ENCODE data around the gene DHTKD1. TPM values are rescaled to one million over a fixed set of nuclear protein-coding genes. Genes with fewer than 3 reads are reported as not detected.

The DHTKD1 gene
- total and polyA plus RNA-seq, 4 donors = 26.2 to 119 (median 43.0) TPM

DNA sequence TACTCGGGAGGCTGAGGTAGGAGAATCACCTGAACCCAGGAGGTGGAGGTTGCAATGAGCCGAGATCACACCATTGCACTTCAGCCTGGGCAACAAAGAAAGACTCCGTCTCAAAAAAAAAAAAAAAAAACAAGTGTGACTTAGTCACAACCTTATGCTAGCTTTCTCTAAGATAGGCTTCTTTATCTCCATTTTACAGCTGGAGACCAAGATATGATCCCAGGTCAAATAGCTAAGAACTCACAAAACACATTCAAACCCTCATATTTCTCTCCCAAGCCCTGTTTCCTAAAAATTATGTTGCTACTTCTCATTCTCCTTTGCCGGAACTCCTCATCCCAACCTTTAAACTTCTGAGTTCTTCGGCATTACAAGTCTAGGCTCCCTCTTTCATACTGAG is 13.0 kb upstream of the DHTKD1 start (continued):
- TF ChIP-seq TAF1 (conservative IDR thresholded peaks at IDR 0.05) (no peak), SP1 (IDR thresholded peaks at IDR 0.05) (no peak), NR2F2 (IDR thresholded peaks at IDR 0.05) (no peak), FOXA2 (IDR thresholded peaks at IDR 0.05) (no peak), HNF4A (conservative IDR thresholded peaks at IDR 0.05) (no peak), RAD21 (IDR thresholded peaks at IDR 0.05) (no peak), EGR1 (IDR thresholded peaks at IDR 0.05; ENCODE audit: low read depth in 2 of 2) (no peak)
- TF ChIP-seq, protein P1, sequence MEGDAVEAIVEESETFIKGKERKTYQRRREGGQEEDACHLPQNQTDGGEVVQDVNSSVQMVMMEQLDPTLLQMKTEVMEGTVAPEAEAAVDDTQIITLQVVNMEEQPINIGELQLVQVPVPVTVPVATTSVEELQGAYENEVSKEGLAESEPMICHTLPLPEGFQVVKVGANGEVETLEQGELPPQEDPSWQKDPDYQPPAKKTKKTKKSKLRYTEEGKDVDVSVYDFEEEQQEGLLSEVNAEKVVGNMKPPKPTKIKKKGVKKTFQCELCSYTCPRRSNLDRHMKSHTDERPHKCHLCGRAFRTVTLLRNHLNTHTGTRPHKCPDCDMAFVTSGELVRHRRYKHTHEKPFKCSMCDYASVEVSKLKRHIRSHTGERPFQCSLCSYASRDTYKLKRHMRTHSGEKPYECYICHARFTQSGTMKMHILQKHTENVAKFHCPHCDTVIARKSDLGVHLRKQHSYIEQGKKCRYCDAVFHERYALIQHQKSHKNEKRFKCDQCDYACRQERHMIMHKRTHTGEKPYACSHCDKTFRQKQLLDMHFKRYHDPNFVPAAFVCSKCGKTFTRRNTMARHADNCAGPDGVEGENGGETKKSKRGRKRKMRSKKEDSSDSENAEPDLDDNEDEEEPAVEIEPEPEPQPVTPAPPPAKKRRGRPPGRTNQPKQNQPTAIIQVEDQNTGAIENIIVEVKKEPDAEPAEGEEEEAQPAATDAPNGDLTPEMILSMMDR (IDR thresholded peaks at IDR 0.05; ENCODE audit: low read depth, low read length, missing input control) = no peak

DNA sequence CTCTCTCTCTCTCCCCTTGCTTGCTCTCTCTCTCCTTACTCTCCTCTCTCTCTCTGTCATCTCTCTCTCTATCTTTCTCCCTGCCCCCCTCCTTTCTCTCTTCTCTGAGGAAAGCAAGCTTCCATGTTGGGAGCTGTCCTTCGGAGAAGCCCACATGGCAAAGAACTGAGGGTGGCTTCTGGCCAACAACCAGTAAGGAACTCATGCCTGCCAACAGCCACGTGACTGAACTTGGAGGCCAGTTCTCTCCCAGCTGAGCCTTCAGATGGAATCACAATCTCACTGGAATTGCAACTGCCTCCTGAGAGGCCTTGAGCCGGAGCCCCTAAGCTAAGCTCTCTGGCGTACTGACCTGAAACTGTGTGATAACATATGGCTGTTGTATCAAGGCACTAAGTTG is 12.0 kb upstream of the DHTKD1 start:
- no peak overlapping the region for H3K27ac ChIP-seq (ENCODE audit: low read depth in 1 of 2, low read length in 2 of 2)
- H3K4me3 ChIP-seq (ENCODE audit: low read depth in 1 of 3, low read length in 3 of 3) = no peak overlapping the region
- DNase-seq (ENCODE audit: low spot score) = no peak
- no peak overlapping the region for H3K9ac ChIP-seq (ENCODE audit: low read depth in 1 of 2, low read length in 2 of 2)
- peaks cover 0 to 10% (median 3%) of the 10 kb centered on the region in 4 donors for H3K4me1 ChIP-seq (ENCODE audit: control insufficient read depth in 4 of 4, insufficient read depth in 4 of 4, low read length in 3 of 4)
- 72% methylated on average over 4 of the region's 4 CpGs for WGBS
- no peaks in the 10 kb centered on the region for H3K36me3 ChIP-seq (ENCODE audit: control insufficient read depth in 4 of 4, insufficient read depth in 3 of 4, low read depth in 1 of 4, low read length in 3 of 4)
- no peaks in the 10 kb centered on the region for H3K9me3 ChIP-seq (ENCODE audit: control insufficient read depth in 4 of 4, low read length in 3 of 4)
- no peak for TF ChIP-seq YY1 (IDR thresholded peaks at IDR 0.05)
- no peaks in the 10 kb centered on the region for H3K27me3 ChIP-seq (ENCODE audit: control insufficient read depth in 4 of 4, insufficient read depth in 4 of 4, low read length in 3 of 4)

DNA sequence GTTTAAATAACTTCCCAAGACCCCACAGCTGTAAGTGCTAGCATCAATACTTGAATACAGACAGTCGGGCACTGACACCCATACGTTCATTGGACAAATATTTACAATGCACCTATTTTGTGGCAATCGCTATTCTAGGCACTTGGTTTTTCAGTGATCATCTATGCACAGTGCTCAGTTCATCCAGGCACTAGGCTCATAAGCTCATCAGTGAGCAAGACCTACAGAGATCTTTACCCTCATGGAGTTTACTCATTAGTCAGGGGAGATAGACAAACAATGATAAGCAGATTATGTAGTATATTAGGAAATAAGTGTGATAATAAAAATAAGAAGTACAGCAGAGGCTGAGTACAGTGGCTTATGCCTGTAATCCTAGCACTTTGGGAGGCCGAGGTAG is 7.6 kb upstream of the DHTKD1 start:
- TF ChIP-seq YY1 (IDR thresholded peaks at IDR 0.05) = no peak

DNA sequence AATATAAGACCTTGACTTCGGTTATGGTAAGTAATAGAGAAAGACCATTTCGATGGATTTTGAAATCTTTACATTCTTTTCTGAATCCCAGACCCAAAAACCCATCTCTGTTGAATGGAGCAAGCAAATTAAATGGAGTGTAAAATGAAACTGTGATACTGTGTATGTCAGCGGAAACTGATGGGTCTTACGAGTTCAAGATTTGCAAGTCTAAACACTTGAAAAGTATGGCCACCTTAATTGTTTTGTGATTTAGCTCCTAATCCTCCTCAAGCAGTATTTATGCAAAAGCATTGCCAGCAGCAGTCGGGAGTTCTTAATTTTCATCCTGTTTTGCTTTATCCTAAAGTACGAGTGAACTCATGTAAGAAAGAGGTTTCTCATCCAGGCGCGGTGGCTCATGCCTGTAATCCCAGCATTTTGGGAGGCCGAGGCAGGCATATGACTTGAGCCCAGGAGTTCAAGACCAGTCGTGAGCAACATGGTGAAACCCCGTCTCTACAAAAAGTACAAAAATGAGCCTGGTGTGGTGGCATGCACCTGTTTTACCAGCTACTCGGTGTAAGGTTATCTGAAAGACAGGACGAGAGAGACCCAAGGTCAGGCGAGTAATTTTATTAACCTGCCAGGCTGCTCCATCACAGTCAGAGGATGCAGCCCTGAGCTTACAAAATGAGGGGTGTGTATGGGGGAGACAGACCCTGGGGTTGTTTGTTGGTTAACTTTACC is 5.8 kb upstream of the DHTKD1 start:
- TF ChIP-seq HNF4G (IDR thresholded peaks at IDR 0.05) (no peak), EGR1 (IDR thresholded peaks at IDR 0.05; ENCODE audit: low read depth in 2 of 2) (no peak), HNF4A (conservative IDR thresholded peaks at IDR 0.05) (no peak), FOXA1 (IDR thresholded peaks at IDR 0.05) (no peak), RXRA (IDR thresholded peaks at IDR 0.05) (no peak), FOXA2 (IDR thresholded peaks at IDR 0.05) (no peak), YY1 (IDR thresholded peaks at IDR 0.05) (no peak), NR2F2 (IDR thresholded peaks at IDR 0.05) (no peak), JUND (IDR thresholded peaks at IDR 0.05) (no peak), GABPA (IDR thresholded peaks at IDR 0.05 in 1 of 2, conservative IDR thresholded peaks at IDR 0.05 in 1 of 2) (no peak), TAF1 (conservative IDR thresholded peaks at IDR 0.05) (no peak), RAD21 (IDR thresholded peaks at IDR 0.05) (no peak)
- TF ChIP-seq, protein P2, sequence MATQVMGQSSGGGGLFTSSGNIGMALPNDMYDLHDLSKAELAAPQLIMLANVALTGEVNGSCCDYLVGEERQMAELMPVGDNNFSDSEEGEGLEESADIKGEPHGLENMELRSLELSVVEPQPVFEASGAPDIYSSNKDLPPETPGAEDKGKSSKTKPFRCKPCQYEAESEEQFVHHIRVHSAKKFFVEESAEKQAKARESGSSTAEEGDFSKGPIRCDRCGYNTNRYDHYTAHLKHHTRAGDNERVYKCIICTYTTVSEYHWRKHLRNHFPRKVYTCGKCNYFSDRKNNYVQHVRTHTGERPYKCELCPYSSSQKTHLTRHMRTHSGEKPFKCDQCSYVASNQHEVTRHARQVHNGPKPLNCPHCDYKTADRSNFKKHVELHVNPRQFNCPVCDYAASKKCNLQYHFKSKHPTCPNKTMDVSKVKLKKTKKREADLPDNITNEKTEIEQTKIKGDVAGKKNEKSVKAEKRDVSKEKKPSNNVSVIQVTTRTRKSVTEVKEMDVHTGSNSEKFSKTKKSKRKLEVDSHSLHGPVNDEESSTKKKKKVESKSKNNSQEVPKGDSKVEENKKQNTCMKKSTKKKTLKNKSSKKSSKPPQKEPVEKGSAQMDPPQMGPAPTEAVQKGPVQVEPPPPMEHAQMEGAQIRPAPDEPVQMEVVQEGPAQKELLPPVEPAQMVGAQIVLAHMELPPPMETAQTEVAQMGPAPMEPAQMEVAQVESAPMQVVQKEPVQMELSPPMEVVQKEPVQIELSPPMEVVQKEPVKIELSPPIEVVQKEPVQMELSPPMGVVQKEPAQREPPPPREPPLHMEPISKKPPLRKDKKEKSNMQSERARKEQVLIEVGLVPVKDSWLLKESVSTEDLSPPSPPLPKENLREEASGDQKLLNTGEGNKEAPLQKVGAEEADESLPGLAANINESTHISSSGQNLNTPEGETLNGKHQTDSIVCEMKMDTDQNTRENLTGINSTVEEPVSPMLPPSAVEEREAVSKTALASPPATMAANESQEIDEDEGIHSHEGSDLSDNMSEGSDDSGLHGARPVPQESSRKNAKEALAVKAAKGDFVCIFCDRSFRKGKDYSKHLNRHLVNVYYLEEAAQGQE (IDR thresholded peaks at IDR 0.05) = no peak
- TF ChIP-seq, protein P3, sequence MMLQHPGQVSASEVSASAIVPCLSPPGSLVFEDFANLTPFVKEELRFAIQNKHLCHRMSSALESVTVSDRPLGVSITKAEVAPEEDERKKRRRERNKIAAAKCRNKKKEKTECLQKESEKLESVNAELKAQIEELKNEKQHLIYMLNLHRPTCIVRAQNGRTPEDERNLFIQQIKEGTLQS (IDR thresholded peaks at IDR 0.05) = no peak
- TF ChIP-seq, protein P4, sequence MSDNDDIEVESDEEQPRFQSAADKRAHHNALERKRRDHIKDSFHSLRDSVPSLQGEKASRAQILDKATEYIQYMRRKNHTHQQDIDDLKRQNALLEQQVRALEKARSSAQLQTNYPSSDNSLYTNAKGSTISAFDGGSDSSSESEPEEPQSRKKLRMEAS (IDR thresholded peaks at IDR 0.05) = no peak
- TF ChIP-seq, protein P1 (IDR thresholded peaks at IDR 0.05; ENCODE audit: low read depth, low read length, missing input control) = no peak
- no peak overlapping the region for H3K27ac ChIP-seq (ENCODE audit: low read depth in 1 of 2, low read length in 2 of 2)
- no peak overlapping the region for H3K4me3 ChIP-seq (ENCODE audit: low read depth in 1 of 3, low read length in 3 of 3)
- H3K36me3 ChIP-seq (ENCODE audit: control insufficient read depth in 4 of 4, insufficient read depth in 3 of 4, low read depth in 1 of 4, low read length in 3 of 4) = no peaks in the 10 kb centered on the region
- WGBS = 83% methylated on average over 14 of the region's 14 CpGs
- peaks cover 0 to 3% (median 0%) of the 10 kb centered on the region in 4 donors for H3K4me1 ChIP-seq (ENCODE audit: control insufficient read depth in 4 of 4, insufficient read depth in 4 of 4, low read length in 3 of 4)
- H3K9me3 ChIP-seq (ENCODE audit: control insufficient read depth in 4 of 4, low read length in 3 of 4) = no peaks in the 10 kb centered on the region
- H3K27me3 ChIP-seq (ENCODE audit: control insufficient read depth in 4 of 4, insufficient read depth in 4 of 4, low read length in 3 of 4) = no peaks in the 10 kb centered on the region
- H3K9ac ChIP-seq (ENCODE audit: low read depth in 1 of 2, low read length in 2 of 2) = no peak overlapping the region
- no peak for DNase-seq (ENCODE audit: low spot score)

More for the DNA sequence above, 7.6 kb upstream of the DHTKD1 start:
- H3K36me3 ChIP-seq (ENCODE audit: control insufficient read depth in 4 of 4, insufficient read depth in 3 of 4, low read depth in 1 of 4, low read length in 3 of 4) = no peaks in the 10 kb centered on the region
- 83% methylated on average over 4 of the region's 4 CpGs for WGBS
- peaks cover 0 to 3% (median 0%) of the 10 kb centered on the region in 4 donors for H3K4me1 ChIP-seq (ENCODE audit: control insufficient read depth in 4 of 4, insufficient read depth in 4 of 4, low read length in 3 of 4)
- DNase-seq (ENCODE audit: low spot score) = no peak
- no peak overlapping the region for H3K4me3 ChIP-seq (ENCODE audit: low read depth in 1 of 3, low read length in 3 of 3)
- no peak overlapping the region for H3K27ac ChIP-seq (ENCODE audit: low read depth in 1 of 2, low read length in 2 of 2)
- no peak overlapping the region for H3K9ac ChIP-seq (ENCODE audit: low read depth in 1 of 2, low read length in 2 of 2)
- H3K27me3 ChIP-seq (ENCODE audit: control insufficient read depth in 4 of 4, insufficient read depth in 4 of 4, low read length in 3 of 4) = no peaks in the 10 kb centered on the region
- H3K9me3 ChIP-seq (ENCODE audit: control insufficient read depth in 4 of 4, low read length in 3 of 4) = no peaks in the 10 kb centered on the region

All from liver (tissue), 9 donors.